ENCODE data around the gene EDDM13. TPM values are rescaled to one million over a fixed set of nuclear protein-coding genes. Genes with fewer than 3 reads are reported as not detected.

Gene EDDM13
- total and polyA plus RNA-seq, 2 of the 13 experiments (the other 11 are each of a cell fraction or from before 2014, with no cell fraction given): not detected

DNA sequence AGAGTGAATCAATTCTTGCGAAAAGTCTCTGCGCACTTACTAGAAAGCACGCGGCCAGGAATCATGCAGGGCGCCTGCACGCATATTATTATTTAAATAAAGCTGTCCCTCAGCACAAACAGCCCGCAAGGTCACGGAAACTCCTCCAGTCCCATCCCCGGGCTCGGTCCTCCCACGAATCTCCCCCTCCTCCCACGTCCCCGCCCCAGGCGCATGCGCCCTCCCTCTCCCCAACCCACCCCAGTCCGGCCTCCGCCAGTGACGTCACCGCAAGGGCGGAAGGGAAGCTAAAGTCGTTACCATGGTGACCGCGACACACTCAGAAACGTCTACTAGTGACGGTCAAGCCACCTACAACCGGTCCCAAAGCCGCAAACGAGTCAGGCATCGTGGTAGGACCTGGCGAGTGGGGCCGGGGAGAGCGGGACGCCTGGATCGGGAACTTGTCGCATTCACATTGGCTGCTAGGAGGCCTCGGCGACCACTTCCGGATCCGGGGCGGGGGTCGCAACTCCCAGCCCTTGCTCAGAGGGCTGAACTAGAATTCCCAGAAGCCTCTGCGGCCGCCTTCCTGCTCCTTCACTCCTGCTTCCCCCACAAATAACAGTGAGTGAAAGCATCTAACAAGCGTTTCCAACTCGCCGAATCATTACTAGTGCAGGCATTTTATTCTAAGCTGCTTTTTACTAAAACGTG, 42.0 kb downstream of the EDDM13 start, which contains the start of gene ZSCAN5A (continued):
- TF ChIP-seq, protein P1, sequence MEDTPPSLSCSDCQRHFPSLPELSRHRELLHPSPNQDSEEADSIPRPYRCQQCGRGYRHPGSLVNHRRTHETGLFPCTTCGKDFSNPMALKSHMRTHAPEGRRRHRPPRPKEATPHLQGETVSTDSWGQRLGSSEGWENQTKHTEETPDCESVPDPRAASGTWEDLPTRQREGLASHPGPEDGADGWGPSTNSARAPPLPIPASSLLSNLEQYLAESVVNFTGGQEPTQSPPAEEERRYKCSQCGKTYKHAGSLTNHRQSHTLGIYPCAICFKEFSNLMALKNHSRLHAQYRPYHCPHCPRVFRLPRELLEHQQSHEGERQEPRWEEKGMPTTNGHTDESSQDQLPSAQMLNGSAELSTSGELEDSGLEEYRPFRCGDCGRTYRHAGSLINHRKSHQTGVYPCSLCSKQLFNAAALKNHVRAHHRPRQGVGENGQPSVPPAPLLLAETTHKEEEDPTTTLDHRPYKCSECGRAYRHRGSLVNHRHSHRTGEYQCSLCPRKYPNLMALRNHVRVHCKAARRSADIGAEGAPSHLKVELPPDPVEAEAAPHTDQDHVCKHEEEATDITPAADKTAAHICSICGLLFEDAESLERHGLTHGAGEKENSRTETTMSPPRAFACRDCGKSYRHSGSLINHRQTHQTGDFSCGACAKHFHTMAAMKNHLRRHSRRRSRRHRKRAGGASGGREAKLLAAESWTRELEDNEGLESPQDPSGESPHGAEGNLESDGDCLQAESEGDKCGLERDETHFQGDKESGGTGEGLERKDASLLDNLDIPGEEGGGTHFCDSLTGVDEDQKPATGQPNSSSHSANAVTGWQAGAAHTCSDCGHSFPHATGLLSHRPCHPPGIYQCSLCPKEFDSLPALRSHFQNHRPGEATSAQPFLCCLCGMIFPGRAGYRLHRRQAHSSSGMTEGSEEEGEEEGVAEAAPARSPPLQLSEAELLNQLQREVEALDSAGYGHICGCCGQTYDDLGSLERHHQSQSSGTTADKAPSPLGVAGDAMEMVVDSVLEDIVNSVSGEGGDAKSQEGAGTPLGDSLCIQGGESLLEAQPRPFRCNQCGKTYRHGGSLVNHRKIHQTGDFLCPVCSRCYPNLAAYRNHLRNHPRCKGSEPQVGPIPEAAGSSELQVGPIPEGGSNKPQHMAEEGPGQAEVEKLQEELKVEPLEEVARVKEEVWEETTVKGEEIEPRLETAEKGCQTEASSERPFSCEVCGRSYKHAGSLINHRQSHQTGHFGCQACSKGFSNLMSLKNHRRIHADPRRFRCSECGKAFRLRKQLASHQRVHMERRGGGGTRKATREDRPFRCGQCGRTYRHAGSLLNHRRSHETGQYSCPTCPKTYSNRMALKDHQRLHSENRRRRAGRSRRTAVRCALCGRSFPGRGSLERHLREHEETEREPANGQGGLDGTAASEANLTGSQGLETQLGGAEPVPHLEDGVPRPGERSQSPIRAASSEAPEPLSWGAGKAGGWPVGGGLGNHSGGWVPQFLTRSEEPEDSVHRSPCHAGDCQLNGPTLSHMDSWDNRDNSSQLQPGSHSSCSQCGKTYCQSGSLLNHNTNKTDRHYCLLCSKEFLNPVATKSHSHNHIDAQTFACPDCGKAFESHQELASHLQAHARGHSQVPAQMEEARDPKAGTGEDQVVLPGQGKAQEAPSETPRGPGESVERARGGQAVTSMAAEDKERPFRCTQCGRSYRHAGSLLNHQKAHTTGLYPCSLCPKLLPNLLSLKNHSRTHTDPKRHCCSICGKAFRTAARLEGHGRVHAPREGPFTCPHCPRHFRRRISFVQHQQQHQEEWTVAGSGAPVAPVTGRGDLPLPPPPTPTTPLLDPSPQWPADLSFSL (CRISPR knock-in tag; IDR thresholded peaks at IDR 0.05): no peak
- TF ChIP-seq TOE1 (CRISPR knock-in tag; IDR thresholded peaks at IDR 0.05) (no peak), TCF7L2 (IDR thresholded peaks at IDR 0.05; ENCODE audit: low read depth, low read length) (no peak), ATF7-NPFF (CRISPR knock-in tag; IDR thresholded peaks at IDR 0.05; ENCODE audit: low read depth) (0 out of 2 replicates have a peak, but pooled peaks have one; percentile 27), MIXL1 (CRISPR knock-in tag; IDR thresholded peaks at IDR 0.05) (no peak), ZNF12 (CRISPR knock-in tag; IDR thresholded peaks at IDR 0.05) (peak; percentile 6; the same call in 1 of the 2 replicates), ZNF552 (CRISPR knock-in tag; IDR thresholded peaks at IDR 0.05; ENCODE audit: borderline replicate concordance) (no peak), SALL1 (CRISPR knock-in tag; IDR thresholded peaks at IDR 0.05) (peak; percentile 65; the same call in 1 of the 2 replicates), GFI1 (CRISPR knock-in tag; IDR thresholded peaks at IDR 0.05; ENCODE audit: borderline replicate concordance) (no peak), ZNF207 (IDR thresholded peaks at IDR 0.05; ENCODE audit: borderline replicate concordance) (no peak), FLYWCH1 (CRISPR knock-in tag; IDR thresholded peaks at IDR 0.05) (no peak), KDM4B (CRISPR knock-in tag; IDR thresholded peaks at IDR 0.05) (no peak), ZNF264 (CRISPR knock-in tag; IDR thresholded peaks at IDR 0.05) (no peak), GATAD1 (CRISPR knock-in tag; IDR thresholded peaks at IDR 0.05) (peak; percentile 83)
- TF ChIP-seq, protein P2, sequence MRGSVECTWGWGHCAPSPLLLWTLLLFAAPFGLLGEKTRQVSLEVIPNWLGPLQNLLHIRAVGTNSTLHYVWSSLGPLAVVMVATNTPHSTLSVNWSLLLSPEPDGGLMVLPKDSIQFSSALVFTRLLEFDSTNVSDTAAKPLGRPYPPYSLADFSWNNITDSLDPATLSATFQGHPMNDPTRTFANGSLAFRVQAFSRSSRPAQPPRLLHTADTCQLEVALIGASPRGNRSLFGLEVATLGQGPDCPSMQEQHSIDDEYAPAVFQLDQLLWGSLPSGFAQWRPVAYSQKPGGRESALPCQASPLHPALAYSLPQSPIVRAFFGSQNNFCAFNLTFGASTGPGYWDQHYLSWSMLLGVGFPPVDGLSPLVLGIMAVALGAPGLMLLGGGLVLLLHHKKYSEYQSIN (CRISPR knock-in tag; IDR thresholded peaks at IDR 0.05; ENCODE audit: borderline replicate concordance): no peak
- TF ChIP-seq, protein P3, sequence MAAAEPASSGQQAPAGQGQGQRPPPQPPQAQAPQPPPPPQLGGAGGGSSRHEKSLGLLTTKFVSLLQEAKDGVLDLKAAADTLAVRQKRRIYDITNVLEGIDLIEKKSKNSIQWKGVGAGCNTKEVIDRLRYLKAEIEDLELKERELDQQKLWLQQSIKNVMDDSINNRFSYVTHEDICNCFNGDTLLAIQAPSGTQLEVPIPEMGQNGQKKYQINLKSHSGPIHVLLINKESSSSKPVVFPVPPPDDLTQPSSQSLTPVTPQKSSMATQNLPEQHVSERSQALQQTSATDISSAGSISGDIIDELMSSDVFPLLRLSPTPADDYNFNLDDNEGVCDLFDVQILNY (CRISPR knock-in tag; conservative IDR thresholded peaks at IDR 0.05): no peak
- TF ChIP-seq, protein P4, sequence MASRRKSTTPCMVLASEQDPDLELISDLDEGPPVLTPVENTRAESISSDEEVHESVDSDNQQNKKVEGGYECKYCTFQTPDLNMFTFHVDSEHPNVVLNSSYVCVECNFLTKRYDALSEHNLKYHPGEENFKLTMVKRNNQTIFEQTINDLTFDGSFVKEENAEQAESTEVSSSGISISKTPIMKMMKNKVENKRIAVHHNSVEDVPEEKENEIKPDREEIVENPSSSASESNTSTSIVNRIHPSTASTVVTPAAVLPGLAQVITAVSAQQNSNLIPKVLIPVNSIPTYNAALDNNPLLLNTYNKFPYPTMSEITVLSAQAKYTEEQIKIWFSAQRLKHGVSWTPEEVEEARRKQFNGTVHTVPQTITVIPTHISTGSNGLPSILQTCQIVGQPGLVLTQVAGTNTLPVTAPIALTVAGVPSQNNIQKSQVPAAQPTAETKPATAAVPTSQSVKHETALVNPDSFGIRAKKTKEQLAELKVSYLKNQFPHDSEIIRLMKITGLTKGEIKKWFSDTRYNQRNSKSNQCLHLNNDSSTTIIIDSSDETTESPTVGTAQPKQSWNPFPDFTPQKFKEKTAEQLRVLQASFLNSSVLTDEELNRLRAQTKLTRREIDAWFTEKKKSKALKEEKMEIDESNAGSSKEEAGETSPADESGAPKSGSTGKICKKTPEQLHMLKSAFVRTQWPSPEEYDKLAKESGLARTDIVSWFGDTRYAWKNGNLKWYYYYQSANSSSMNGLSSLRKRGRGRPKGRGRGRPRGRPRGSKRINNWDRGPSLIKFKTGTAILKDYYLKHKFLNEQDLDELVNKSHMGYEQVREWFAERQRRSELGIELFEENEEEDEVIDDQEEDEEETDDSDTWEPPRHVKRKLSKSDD (CRISPR knock-in tag; IDR thresholded peaks at IDR 0.05; ENCODE audit: low read depth): no peak
- TF ChIP-seq, protein P5, sequence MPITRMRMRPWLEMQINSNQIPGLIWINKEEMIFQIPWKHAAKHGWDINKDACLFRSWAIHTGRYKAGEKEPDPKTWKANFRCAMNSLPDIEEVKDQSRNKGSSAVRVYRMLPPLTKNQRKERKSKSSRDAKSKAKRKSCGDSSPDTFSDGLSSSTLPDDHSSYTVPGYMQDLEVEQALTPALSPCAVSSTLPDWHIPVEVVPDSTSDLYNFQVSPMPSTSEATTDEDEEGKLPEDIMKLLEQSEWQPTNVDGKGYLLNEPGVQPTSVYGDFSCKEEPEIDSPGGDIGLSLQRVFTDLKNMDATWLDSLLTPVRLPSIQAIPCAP (CRISPR knock-in tag; IDR thresholded peaks at IDR 0.05; ENCODE audit: low read depth): no peak
